Neural cell (in vitro differentiated cells): ENCODE data around the gene ITPKB.

Experiments used
- CTCF ChIP-seq: fragments of 450-650 bp; IDR thresholded peaks from 2 replicates; pipeline ENCODE4 v1.5.1; 2014; ENCODE audit warnings: antibody characterized with exemption, mild to moderate bottlenecking, moderate library complexity; ENCODE audit not compliant: poor library complexity, severe bottlenecking
- MXI1 ChIP-seq: fragments of 450-650 bp; conservative IDR thresholded peaks from 2 replicates; pipeline ENCODE4 v1.6.1; 2014; ENCODE audit warnings: antibody characterized with exemption, mild to moderate bottlenecking; ENCODE audit not compliant: poor library complexity, severe bottlenecking
- REST ChIP-seq: IDR thresholded peaks from 2 replicates; pipeline ENCODE4 v1.6.1; 2012; ENCODE audit warnings: borderline replicate concordance

- TF ChIP-seq REST = no peak
- no peak for TF ChIP-seq MXI1
- TF ChIP-seq CTCF = no peak
Measured at GRCh38 chr1:226697151-226697928, 41.7 kb downstream of the ITPKB start.
